IPS-NIHi7 (cell line): ENCODE results near the gene NUAK1.
A peak's percentile ranks its signal among the peaks of the same experiment; 100 is the strongest.
"Not testable (repeated sequence)": the region's sequence is repeated elsewhere in the genome, so short reads cannot be mapped to it uniquely, and the experiment has no call there.

ENCODE experiments used
- DNase-seq: peaks from one replicate; pipeline ENCODE4 v3.0.0; 2012; ENCODE audit warnings: mixed read lengths; ENCODE audit errors: extremely low spot score

The NUAK1 gene

GRCh38 chr12:106033161-106033675 is 105.5 kb downstream of the NUAK1 start:
- no peak for DNase-seq

- DNase-seq = no peak
Measured at GRCh38 chr12:106032623-106032925, 106.2 kb downstream of the NUAK1 start.

- no peak for DNase-seq
Measured at GRCh38 chr12:106031761-106032622, 106.8 kb downstream of the NUAK1 start.

- DNase-seq = peak; percentile 30
Measured at GRCh38 chr12:106030210-106031071, 108.3 kb downstream of the NUAK1 start.

DNA sequence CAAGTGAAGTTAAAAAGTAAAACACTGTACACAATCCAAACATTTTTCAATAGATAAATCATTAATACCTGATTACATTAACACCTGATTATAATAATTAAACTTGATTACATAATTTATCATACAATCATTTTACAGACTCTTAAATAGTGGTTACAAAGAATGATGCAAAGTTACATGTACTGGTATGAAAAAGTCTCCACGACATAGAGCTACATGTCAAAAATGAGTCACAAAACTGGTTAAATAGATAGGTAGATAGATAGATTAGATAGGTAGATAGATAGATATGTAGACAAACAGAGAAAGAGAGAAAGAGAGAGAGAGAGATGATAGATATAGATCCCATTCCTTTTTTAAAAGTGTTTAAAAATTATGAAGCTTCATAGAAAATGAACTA is 109.2 kb downstream of the NUAK1 start:
- no peak for DNase-seq

DNA sequence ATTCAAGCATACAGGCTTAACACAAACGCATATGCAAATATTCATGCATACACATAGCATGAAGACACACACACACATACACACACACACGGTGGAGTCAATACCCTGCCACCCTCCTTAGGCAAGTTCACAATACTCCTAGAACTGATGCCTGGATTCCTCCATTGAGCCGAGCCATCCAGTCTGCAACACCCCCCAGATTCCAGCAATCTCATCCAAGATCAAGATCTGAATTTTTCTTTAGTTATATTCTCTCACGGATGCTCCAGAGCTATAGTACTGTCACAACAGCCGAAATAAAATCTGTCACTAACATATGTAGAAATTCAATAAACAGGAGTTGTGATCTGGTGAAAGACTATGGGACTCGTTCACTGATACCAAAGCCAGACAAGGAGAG is 110.8 kb downstream of the NUAK1 start:
- DNase-seq = no peak

GRCh38 chr12:106027286-106027685 is 111.5 kb downstream of the NUAK1 start:
- no peak for DNase-seq

- DNase-seq = no peak
Measured at GRCh38 chr12:106025129-106025528, 113.6 kb downstream of the NUAK1 start.

DNA sequence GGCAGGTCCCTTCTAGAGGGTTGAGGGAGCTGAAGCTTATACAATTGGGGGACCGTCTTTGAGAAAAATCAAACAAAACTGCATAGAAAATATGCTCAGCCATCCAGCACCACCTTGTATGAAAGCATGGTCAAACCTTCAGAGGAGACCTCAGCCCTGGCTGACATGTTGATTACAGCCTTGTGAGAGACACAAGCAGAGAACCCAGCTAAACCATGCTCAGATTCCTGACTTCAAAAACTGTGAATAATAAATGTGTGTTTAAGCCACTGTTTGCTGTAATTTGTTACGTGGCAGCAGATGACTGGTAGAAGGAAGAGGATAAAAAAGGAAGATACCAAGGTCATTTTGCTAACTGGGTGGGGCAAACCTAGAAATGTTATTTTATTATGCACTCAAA is 115.7 kb downstream of the NUAK1 start:
- no peak for DNase-seq

GRCh38 chr12:106022568-106023012 is 116.2 kb downstream of the NUAK1 start:
- no peak for DNase-seq

GRCh38 chr12:106021516-106021915 is 117.2 kb downstream of the NUAK1 start:
- DNase-seq = no peak

DNA sequence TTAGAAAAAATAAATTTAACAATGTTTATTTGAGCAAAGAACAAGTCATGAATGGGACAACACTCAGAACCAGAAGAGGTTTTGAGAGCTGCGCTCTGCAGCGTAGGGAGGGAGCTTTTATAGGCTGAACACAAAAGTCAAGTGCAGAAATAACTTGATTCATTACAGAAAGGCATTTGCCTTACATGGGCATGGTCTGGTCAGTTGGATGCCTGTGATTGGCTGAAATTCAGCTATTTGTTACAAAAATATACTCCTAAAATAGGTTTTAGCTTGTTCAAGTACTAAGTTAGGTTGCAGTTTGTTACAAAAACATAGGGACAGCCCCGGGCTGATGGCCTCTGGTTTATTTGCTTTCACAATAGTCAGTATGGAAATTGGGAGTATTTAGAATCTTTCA is 118.0 kb downstream of the NUAK1 start:
- DNase-seq = no peak

DNA sequence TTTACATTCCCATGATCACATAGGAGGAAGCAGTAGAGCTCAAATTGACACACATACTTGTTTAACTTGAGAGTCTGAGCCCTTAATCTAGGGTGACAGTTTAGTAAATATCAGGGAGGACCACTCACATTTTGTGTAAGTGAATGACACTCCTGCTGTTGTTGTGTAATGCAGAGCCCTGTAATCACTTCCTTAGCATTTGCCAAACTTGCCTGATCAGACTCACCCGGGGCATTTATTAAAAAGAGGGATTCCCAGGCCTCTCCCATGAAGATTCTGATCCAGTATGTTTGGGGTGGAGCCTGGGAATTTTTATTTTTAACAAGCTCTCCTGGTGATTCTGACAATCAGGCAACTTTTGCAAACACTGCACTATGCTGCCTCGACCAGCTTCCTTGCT is 119.6 kb downstream of the NUAK1 start:
- no peak for DNase-seq

DNA sequence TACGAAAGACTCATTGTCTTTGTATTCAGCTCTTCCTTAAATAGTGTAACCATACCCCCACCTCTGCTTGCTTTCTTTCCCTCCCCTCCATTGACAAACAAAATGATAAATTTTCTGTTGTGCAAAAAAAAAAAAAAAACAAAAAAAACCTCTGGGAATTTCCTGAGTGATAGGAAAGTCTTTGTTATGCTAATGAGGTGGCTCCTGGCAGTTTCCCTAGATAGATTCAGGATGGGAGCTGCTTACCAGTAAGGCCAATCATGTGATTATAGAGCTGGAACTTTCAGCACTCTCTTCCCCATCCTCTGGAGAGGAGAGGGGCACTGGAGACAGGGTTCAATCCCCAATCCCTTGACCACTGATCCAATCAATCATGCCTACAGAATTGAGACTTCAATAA is 120.5 kb downstream of the NUAK1 start:
- no peak for DNase-seq

DNA sequence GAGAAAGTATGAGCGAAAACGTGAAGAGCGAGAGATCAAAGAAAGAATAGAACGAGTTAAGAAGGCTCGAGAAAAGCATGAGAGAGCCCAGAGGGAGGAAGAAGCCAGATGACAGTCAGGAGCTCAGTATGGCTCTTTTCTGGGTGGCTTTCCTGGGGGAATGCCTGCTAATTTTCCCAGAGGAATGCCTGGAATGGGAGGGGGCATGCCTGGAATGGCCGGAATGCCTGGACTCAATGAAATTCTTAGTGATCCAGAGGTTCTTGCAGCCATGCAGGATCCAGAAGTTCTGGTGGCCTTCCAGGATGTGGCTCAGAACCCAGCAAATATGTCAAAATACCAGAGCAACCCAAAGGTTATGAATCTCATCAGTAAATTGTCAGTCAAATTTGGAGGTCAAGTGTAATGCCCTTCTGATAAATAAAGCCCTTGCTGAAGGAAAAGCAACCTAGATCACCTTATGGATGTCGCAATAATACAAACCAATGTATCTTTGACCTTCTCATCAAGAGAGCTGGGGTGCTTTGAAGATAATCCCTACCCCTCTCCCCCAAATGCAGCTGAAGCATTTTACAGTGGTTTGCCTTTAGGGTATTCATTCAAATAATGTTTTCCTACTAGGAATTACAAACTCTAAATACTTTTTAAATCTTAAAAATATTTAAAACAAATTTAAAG is 122.0 kb downstream of the NUAK1 start:
- DNase-seq = not testable (repeated sequence)

DNA sequence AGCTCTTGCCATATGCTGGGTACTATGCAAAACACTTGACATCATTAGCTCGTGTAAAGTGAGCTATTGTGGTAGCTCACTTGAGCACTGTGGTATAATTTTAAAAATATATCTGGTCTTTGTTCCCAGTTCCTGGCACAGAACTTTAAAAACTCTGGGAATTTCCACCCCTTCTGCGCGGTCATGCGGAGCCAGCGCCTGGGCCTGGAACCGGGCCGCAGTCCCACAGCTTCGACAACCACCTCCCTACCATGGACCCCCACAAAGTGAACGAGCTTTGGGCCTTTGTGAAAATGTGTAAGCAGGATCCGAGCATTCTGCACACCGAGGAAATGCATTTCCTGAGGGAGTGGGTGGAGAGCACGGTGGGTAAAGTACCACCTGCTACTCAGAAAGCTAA is 123.1 kb downstream of the NUAK1 start:
- DNase-seq = no peak

DNA sequence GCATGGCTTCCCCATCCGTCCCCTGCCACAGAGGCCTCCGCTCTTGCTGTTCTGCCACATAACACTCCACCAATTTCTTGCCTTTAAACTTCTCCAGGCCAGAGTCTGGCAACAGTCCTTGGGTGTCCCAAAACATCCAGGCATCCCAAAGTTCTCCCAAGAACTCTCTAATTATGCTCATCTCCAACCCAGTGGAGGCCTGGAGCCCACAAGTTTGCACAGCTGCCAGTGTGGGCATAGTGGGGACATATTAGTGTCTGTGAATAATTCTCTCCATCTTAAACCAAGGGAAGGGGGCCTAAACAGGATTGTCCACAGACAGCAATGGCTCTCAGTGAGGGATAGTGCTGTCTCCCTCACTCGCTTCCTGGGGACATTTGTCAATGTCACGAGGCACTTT is 124.8 kb downstream of the NUAK1 start:
- DNase-seq = no peak
